Measurements from ENCODE around the gene PHYHD1. TPM values are rescaled to one million over a fixed set of nuclear protein-coding genes. Genes with fewer than 3 reads are reported as not detected.
A peak's percentile ranks its signal among the peaks of the same experiment; 100 is the strongest.

PHYHD1 gene
- total RNA-seq, 3 donors from 2014 or later (not counting 1 experiment from before 2014, with no cell fraction given): 5.4 to 6.0 (median 5.4) TPM

- Mint-ChIP-seq H3K9me3 (no peaks in the 10 kb centered on the region), H3K36me3 (no peaks in the 10 kb centered on the region), H3K4me1 (peaks cover 6 to 39% of the 10 kb centered on the region in 2 donors), H3K27me3 (ENCODE audit: low read depth in 2 of 2) (no peaks in the 10 kb centered on the region), H3K4me3 (no peak overlapping the region), H3K27ac (peak overlapping the region; percentile 77 to 83)
- no peak overlapping the region for H3K27ac ChIP-seq (ENCODE audit: low read length)
- ATAC-seq (no peak), DNase-seq (no peak)
- no peaks in the 10 kb centered on the region for H3K9me3 ChIP-seq (ENCODE audit: control insufficient read depth, insufficient read depth, low read length)
- H3K36me3 ChIP-seq (ENCODE audit: control insufficient read depth, insufficient read depth, low read length): peaks cover 36% of the 10 kb centered on the region
- intact Hi-C loops (cut with micrococcal nuclease): loop anchor here (5.0 kb wide), 1 partner anchor 37 kb away; the partner anchor contains the start of genes KYAT1 and LRRC8A
- no peak for TF ChIP-seq CTCF (IDR thresholded peaks at IDR 0.05)
- H3K27me3 ChIP-seq (ENCODE audit: control insufficient read depth, insufficient read depth, low read length): no peaks in the 10 kb centered on the region
- H3K4me1 ChIP-seq (ENCODE audit: control insufficient read depth, insufficient read depth, low read length): peaks cover 27% of the 10 kb centered on the region
- H3K4me3 ChIP-seq (ENCODE audit: low read length): no peak overlapping the region
- 95% methylated on average over 10 of the region's 14 CpGs for WGBS (ENCODE audit: insufficient coverage)
These were observed 1.2 kb upstream of the PHYHD1 start for GRCh38 chr9:128919402-128920089.

- Mint-ChIP-seq H3K27ac (peak overlapping the region; percentile 83 to 88), H3K36me3 (no peaks in the 10 kb centered on the region), H3K4me1 (peaks cover 6 to 43% of the 10 kb centered on the region in 2 donors), H3K9me3 (no peaks in the 10 kb centered on the region), H3K4me3 (peak overlapping the region; percentile 60), H3K27me3 (ENCODE audit: low read depth in 2 of 2) (no peaks in the 10 kb centered on the region)
- peak overlapping the region; percentile 30 for H3K4me3 ChIP-seq (ENCODE audit: low read length)
- 22% methylated on average over 26 of the region's 32 CpGs for WGBS (ENCODE audit: insufficient coverage)
- TF ChIP-seq CTCF (IDR thresholded peaks at IDR 0.05): no peak
- H3K27me3 ChIP-seq (ENCODE audit: control insufficient read depth, insufficient read depth, low read length): no peaks in the 10 kb centered on the region
- H3K4me1 ChIP-seq (ENCODE audit: control insufficient read depth, insufficient read depth, low read length): peaks cover 24% of the 10 kb centered on the region
- peak overlapping the region; percentile 74 for H3K27ac ChIP-seq (ENCODE audit: low read length)
- H3K36me3 ChIP-seq (ENCODE audit: control insufficient read depth, insufficient read depth, low read length): peaks cover 14% of the 10 kb centered on the region
- H3K9me3 ChIP-seq (ENCODE audit: control insufficient read depth, insufficient read depth, low read length): no peaks in the 10 kb centered on the region
- ATAC-seq (peak; percentile 72 to 82 (median 77)), DNase-seq (peak; percentile 37 to 39)
- intact Hi-C loops (cut with micrococcal nuclease): loop anchor here (5.0 kb wide), 1 partner anchor 40 kb away; the partner anchor contains the start of genes KYAT1 and LRRC8A
These were observed 1.3 kb downstream of the PHYHD1 start for GRCh38 chr9:128921881-128922763.

- ATAC-seq (no peak), DNase-seq (no peak)
- Mint-ChIP-seq H3K4me1 (peaks cover 15 to 54% of the 10 kb centered on the region in 2 donors), H3K36me3 (no peaks in the 10 kb centered on the region), H3K27ac (peak overlapping the region; percentile 34 to 88), H3K4me3 (peak overlapping the region; percentile 25), H3K27me3 (ENCODE audit: low read depth in 2 of 2) (no peaks in the 10 kb centered on the region), H3K9me3 (no peaks in the 10 kb centered on the region)
- H3K4me1 ChIP-seq (ENCODE audit: control insufficient read depth, insufficient read depth, low read length): peaks cover 30% of the 10 kb centered on the region
- WGBS (ENCODE audit: insufficient coverage): 97% methylated on average over 5 of the region's 6 CpGs
- no peak overlapping the region for H3K4me3 ChIP-seq (ENCODE audit: low read length)
- no peaks in the 10 kb centered on the region for H3K27me3 ChIP-seq (ENCODE audit: control insufficient read depth, insufficient read depth, low read length)
- peak overlapping the region; percentile 39 for H3K27ac ChIP-seq (ENCODE audit: low read length)
- no peaks in the 10 kb centered on the region for H3K9me3 ChIP-seq (ENCODE audit: control insufficient read depth, insufficient read depth, low read length)
- intact Hi-C loops (cut with micrococcal nuclease): loop anchor here (5.0 kb wide), 1 partner anchor 41 kb away; the partner anchor contains the start of genes KYAT1 and LRRC8A
- H3K36me3 ChIP-seq (ENCODE audit: control insufficient read depth, insufficient read depth, low read length): peaks cover 3% of the 10 kb centered on the region
- TF ChIP-seq CTCF (IDR thresholded peaks at IDR 0.05): no peak
These were observed 2.7 kb downstream of the PHYHD1 start for GRCh38 chr9:128923493-128923883.
